ENCODE results near the gene KIF5A.
A peak's percentile ranks its signal among the peaks of the same experiment; 100 is the strongest.

KIF5A gene

GRCh38 chr12:57620245-57620935, 70.5 kb downstream of the KIF5A start:
- DNase-seq (ENCODE audit: low read depth): no peak

- DNase-seq (ENCODE audit: low read depth): no peak
Observed at GRCh38 chr12:57620936-57621496, 71.2 kb downstream of the KIF5A start.

GRCh38 chr12:57621497-57622292, 71.9 kb downstream of the KIF5A start:
- peak; percentile 36 for DNase-seq (ENCODE audit: low read depth)

- DNase-seq (ENCODE audit: low read depth): no peak
Observed at GRCh38 chr12:57622293-57623245, 72.7 kb downstream of the KIF5A start.

- DNase-seq (ENCODE audit: low read depth): no peak
Observed at GRCh38 chr12:57623385-57623784, 73.5 kb downstream of the KIF5A start.

- no peak for DNase-seq (ENCODE audit: low read depth)
Observed at GRCh38 chr12:57623811-57624390, 74.1 kb downstream of the KIF5A start.

- DNase-seq (ENCODE audit: low read depth): no peak
Observed at GRCh38 chr12:57624441-57625220, 74.8 kb downstream of the KIF5A start.

GRCh38 chr12:57625261-57626032, 75.6 kb downstream of the KIF5A start:
- no peak for DNase-seq (ENCODE audit: low read depth)

- no peak for DNase-seq (ENCODE audit: low read depth)
Observed at GRCh38 chr12:57626111-57626920, 76.5 kb downstream of the KIF5A start.

- no peak for DNase-seq (ENCODE audit: low read depth)
Observed at GRCh38 chr12:57626921-57627445, 77.1 kb downstream of the KIF5A start.

GRCh38 chr12:57627501-57628279, 77.8 kb downstream of the KIF5A start:
- no peak for DNase-seq (ENCODE audit: low read depth)

GRCh38 chr12:57628280-57629191, 78.7 kb downstream of the KIF5A start:
- no peak for DNase-seq (ENCODE audit: low read depth)

GRCh38 chr12:57629897-57630471, 80.1 kb downstream of the KIF5A start:
- no peak for DNase-seq (ENCODE audit: low read depth)

GRCh38 chr12:57630891-57631433, 81.1 kb downstream of the KIF5A start:
- DNase-seq (ENCODE audit: low read depth): no peak

- DNase-seq (ENCODE audit: low read depth): no peak
Observed at GRCh38 chr12:57631566-57632072, 81.8 kb downstream of the KIF5A start.
